TTC549 (cell line): Measurements from ENCODE around the gene RBM15.

Experiments used
- FAIRE-seq: peaks from 2 replicates; lab custom pipeline; 2012; peaks lifted over from hg19 to GRCh38; lab: Jason Lieb, UNC

The RBM15 gene

DNA sequence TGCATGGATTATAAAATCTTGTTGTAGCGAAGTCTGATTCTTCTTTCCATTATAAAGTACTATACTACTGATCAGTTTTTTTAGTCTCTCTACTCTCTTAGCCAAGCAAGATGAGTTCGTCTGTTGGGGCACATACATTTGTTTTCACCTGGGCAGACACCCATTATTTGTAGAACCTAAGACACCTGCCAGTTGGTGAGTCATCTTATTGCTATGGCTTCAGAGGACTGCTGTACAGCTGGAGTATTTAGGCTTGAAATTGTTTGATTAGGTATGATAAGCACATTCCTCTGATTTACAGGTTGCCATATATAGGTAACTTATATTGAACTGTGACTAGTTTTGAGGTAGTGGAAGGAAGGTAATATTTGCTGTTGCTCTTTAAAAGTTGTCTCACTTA lies 17.2 kb downstream of the RBM15 start:
- FAIRE-seq: no peak

DNA sequence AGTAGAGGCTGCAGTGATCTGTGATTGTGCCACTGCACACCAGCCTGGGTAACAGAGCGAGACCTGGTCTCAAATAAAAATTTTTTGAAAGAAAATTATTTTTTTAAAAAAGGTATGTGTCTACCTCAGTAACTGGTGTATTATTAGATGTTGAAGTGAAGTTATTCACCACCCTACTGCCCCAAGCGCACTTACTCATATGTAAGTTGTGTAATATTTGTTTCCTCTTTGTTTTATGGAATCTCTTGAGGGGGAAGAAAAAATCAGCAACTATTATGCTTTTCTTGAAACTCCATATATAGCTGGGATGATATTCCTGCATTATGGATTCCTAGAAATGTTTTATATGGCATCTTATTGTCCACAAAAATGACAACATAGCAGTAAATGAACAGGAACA lies 21.3 kb downstream of the RBM15 start:
- FAIRE-seq: no peak

DNA sequence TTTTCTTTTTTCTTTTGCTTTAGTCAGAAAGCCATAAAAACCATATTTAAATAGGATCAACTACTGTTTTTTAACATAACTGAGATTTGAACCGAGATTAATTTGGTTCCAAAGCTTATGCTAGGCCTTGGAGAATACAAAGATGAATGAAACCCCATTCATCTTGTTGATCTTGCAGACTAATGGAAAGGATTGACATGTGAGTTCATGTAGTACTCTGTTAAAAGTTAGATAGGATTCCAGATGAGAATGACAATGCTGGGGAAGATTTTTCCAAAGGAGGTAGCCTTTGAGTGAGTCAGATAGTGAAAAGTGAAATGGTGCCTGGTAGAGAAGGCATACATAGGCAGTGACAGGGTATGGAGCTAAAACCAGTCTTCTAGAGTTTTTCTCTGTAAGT lies 22.7 kb downstream of the RBM15 start:
- no peak for FAIRE-seq

DNA sequence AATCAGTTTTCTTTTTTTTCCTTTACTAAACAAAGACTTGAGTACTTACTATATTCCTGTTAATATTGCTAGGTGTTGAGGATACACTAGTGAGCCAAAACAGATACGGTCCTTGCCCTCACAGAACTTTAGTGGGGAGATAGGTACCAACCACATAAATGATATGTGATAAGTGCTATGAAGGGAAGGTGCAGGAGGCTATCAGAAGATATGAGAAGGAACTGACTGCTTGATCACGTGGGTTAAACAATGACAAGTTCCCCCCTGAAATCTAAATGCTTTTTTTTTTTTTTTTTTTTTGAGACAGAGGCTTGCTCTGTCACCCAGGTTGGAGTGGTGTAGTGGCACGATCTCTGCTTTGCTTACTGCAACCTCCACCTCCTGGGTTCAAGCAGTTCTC lies 25.0 kb downstream of the RBM15 start:
- no peak for FAIRE-seq

DNA sequence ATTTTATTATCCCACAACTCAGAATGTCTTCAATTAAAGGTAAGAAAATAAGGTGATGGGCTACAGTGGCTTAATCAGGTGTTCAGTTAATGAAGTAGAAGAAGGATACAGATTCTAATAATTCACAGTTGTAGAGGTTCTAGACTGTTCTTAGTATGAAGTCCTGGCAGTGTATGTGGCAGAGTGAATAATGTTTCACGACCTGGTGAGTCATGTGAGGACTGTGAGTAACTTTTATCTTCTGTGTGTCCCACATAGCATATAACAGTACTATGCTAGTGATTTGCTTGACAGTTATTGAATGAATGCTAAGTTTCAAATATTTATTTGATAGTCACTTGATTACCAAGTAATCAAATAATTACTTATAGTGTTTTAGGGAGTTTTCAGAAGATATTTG lies 31.6 kb downstream of the RBM15 start:
- FAIRE-seq: no peak

DNA sequence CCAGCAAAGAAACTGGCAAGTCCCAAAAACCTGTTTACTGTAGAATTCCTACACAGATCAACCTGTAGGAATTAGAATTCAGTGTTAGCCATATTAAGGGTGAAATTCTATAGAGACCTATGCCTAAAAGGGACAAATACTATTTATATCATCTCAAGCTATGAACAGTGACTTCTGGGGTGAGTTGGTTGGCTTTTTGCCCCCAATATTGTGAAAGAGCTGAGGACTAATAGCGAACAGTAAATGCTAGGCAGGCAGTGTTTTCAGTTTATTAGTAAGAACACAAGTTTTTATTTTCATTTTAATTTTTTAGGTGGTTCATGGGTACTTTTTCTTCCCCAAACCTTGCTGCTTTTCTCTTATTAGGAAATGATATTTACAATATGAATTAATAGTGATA lies 36.3 kb downstream of the RBM15 start:
- no peak for FAIRE-seq

DNA sequence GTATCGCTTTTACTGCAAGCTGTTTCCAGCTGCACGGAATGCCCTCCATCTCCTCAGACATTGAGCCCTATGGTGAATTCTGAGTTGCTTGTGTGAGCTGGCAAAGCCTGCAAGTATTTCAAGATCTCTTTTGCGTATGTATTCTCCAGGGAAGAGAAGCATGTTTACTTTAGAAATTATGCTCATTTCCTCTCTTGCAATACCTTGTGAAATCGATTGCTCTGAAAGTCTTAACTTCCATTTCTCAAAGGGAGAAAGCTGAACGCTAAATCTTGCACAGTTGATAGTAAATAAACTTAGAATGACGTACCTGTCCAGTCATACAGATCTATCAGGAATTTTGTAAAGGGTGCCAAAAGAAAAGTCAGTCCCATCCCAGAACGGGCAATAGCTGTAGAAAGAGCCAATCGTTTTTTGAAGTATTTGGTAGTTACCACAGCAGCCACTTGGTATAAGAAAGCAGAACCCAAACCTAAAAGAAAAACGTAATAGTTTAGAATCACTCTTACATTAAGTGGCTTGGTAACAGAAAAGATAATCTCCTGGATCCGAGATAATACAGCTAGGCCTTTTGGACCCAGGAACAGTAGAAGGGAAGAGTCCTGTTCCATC lies 41.6 kb downstream of the RBM15 start:
- FAIRE-seq: no peak

DNA sequence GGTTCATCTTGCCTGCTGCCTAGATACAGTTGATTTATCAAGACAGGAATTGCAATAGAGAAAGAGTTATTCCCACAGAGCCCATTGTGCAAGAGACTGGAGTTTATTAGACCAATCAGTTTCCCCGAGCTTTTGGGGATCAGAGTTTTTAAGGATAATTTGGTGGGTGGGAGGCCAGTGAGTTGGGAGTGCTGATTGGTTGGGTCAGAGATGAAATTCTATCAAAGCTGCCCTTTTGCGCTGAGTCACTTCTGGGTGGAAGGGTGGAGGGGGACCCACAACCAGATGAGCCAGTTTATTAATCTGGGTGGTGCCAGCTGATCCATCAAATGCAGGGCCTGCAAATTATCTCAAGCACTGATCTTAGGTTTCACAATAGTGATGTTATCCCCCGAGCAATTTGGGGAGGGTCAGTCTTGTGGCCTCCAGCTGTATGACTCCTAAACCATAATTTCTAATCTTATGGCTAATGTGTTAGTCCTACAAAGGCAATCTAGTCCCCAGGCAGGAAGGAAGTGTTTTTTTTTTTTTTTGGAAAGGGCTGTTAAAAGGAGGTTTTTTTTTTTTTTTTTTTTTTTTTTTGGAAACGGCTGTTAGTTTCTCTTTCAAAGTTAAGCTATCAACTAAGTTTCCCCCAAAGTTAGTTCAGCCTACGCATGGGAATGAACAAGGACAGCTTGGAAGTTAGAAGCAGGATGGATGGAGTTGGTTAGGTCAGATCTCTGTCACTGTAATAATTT lies 44.2 kb downstream of the RBM15 start:
- FAIRE-seq: no peak

DNA sequence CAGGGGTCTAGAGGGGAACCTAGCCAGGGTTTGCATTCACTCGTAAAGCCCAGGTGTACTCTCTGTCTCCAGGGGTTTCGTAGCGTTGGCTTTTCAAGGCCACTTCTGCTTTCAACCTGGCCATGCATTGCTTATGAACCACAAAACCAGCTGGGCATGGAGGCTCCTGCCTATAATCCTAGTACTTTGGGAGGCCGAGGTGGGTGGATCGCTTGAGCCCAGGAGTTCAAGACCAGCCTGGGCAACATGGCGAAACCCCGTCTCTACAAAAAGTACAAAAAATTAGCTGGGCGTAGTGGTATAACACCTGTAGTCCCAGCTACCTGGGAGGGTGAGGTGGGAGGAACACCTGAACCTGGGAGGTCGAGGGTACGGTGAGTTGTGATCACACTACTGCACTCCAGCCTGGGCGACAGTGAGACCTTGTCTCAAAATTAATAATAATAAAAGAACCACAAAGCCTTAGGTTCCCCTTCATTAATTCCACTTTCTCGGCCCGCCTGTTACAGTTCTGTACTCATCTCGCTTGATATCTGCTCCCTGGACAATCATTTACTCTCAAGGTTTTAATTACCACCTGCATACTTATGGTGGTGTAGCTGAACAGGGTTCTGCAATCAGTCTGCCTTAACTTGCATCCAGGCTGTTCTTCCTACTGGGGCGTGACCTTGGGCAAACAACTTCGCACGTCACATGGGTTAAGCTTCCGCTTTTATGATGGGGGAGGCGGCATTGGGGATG lies 45.6 kb downstream of the RBM15 start:
- FAIRE-seq: no peak

DNA sequence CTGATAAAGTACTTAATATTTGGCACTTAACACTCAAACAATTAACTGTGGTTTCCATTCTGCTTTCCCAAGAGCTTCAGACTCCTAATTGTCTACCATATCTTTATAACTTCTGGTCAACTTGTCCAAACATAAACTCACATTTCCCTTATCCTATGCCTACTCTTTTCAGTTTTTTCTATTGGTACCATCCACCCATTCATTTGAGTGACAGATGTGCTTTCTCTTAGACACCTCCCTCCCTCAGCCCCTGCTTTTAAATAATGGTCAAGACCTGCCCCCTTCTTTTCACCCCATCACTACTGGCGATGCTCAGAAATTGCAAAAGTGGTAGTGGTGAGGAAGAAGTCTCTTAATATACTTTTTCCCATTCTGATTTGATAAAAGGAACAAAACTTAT lies 46.2 kb downstream of the RBM15 start:
- FAIRE-seq: no peak

DNA sequence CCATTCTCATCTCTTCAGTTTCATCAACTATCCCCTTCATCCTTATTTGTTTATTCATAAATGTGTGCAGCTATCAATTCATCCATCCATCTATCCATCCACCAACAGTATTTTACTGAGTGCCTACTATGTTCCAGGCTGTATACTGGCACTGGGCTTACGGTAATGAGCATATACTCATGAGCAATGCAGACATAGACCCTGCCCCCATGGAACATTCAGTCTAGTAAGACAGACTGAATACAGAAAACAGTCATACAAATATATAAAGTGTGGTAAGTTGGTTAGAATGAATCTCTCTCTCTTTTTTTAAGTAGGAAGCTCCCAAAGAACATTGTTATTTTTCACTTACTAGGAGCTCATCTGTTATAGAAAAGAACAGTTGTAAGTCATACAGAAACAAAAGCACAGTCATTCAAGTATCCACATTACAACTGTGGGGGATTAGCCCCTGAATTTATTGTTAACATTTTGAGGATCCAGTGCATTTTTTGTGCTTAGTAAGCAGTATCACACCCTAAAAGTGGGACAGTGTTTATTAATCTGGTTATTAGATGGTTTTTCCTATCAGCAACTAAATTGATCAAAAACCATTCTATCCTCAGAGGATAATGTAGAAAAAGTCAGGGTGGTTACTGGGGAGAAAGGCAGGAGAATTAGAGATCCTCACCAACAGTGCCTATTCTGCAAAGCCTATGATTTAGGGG lies 48.0 kb downstream of the RBM15 start:
- FAIRE-seq: no peak

DNA sequence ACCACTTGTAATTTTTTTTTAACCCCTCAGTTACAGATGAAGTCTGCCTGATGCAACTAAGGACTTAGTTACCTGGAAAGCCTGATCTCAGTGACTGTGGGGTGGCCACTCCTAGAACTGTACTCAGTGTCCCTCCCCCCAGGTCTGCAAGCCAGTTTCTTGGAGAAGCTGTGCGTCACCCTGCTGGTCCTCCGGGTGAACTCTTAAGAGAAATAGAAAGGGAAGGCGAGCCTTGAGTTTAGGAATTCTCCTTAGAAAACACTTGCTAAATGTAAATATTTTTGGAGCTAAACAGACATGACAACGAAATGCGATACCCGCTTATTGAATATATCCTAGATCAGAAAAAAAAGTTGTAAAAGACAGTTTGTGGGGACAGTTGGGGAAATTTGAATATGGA lies 50.9 kb downstream of the RBM15 start:
- no peak for FAIRE-seq

DNA sequence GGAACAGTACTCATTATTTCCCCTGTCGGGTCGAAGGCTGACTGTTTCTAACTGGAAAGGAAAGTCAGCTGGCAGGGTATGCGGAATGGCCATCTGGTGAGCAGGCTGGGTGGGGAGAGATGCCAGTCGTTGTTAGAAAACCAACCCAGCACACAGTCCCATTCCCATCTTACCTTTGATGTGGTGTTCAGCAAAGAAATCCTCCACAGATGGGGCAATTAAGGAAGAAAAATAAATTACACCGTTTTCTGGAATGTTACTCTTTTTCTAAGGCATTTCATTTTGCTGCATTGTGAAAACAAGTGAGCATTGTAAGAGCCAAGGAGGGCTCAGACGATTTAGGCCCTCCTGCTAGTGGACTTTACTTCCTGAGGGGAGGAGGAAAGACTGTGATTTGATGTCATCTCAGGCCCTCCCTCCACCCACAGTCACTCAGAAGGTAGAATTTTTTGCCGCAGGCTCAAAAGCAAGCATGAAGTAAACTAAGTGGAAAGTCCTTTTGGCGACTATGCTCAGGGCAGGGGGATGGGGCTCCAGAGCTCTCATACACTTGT lies 51.6 kb downstream of the RBM15 start, which contains the start of gene SLC16A4:
Gene SLC16A4 (minus strand): TSS at position 335 of the 554 bp plus-strand sequence. CDS start 1,703 bp downstream, outside the sequence.
- FAIRE-seq: no peak

DNA sequence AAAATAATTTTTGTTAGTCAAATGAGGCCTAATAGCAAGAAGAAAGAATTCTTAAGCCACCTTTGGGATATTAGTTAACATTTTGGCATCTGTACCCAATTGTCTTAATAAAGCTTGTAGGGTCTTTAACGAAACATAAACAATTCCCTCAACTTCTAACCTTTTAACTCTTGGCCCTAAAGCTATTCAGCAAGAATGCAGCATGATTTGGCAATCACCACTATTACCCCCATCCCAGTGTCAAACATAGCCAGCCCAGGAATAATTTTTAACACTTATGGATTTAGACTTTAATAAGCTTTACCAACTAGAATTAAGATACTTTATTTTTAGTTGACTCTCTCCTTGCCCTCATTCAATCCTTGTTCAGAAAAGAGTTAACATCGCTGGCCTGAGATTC lies 54.1 kb downstream of the RBM15 start:
- no peak for FAIRE-seq

DNA sequence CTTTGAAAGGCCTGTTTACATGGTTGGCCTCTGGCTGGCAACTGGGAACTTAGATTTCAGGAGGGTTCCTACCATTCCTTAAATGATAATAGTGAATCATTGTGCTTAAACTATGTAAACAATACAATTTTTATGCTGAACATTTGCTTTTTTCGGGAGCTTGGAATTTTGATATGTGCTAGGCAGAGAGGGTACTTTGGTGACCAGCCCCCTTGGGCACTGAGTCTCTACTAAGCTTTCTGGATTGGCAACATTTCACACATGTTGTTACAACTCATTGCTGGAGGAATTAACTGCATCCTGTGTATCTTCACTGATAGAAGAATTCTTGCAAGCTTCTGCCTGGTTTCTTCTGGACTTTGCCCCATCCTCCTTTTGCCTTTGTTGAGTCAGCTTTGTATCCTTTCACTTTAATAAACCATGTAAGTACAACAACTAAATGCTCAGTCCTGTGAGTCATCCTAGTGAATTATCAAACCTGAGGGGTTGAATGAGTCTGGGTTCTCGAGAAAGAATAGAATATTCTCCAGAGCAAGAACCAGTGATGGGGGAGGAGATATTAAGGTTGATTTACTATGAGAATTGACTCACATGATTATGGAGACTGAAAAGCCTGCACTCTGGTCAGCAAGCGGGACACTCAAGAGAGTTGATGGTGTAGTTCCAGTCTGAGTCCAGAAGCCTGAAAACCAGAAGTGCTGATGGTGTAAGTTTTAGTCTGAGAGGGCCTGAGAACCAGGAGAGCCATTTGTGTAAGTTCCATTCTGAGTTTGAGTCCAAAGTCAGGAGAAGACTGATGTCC lies 54.7 kb downstream of the RBM15 start:
- peak; percentile 5 for FAIRE-seq

DNA sequence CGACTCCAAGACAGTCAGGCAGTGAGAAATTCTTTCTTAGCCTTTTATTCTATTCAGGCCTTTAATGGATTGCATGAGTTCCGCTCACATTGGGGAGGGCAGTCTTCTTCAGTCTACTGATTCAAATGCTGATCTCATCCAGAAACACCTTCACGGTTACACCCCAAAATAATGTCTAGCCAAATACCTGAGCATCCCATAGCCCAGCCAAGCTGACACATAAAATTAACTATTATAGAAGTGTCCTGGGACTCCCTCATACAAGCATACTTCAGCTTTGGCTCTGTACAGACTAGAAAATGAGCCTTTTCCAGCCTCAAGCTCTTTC lies 55.3 kb downstream of the RBM15 start:
- no peak for FAIRE-seq
